ENCODE measurements around the gene ANKRD12.
A peak's percentile ranks its signal among the peaks of the same experiment; 100 is the strongest.
"Not testable (repeated sequence)": the region's sequence is repeated elsewhere in the genome, so short reads cannot be mapped to it uniquely, and the experiment has no call there.

ANKRD12 gene

GRCh38 chr18:9147440-9148202, 11.0 kb downstream of the ANKRD12 start:
- peak; percentile 72 for DNase-seq (ENCODE audit: low read depth)

GRCh38 chr18:9148203-9148552, 11.6 kb downstream of the ANKRD12 start:
- no peak for DNase-seq (ENCODE audit: low read depth)

- no peak for DNase-seq (ENCODE audit: low read depth)
Measured at GRCh38 chr18:9150121-9150520, 13.5 kb downstream of the ANKRD12 start.

GRCh38 chr18:9153256-9153655, 16.7 kb downstream of the ANKRD12 start:
- no peak for DNase-seq (ENCODE audit: low read depth)

- DNase-seq (ENCODE audit: low read depth): no peak
Measured at GRCh38 chr18:9156604-9157249, 20.1 kb downstream of the ANKRD12 start.

GRCh38 chr18:9157806-9158205, 21.2 kb downstream of the ANKRD12 start:
- DNase-seq (ENCODE audit: low read depth): no peak

GRCh38 chr18:9160014-9160413, 23.4 kb downstream of the ANKRD12 start:
- DNase-seq (ENCODE audit: low read depth): no peak

- DNase-seq (ENCODE audit: low read depth): not testable (repeated sequence)
Measured at GRCh38 chr18:9162663-9163062, 26.1 kb downstream of the ANKRD12 start.

- DNase-seq (ENCODE audit: low read depth): not testable (repeated sequence)
Measured at GRCh38 chr18:9164149-9164548, 27.6 kb downstream of the ANKRD12 start.

- DNase-seq (ENCODE audit: low read depth): not testable (repeated sequence)
Measured at GRCh38 chr18:9165883-9166282, 29.3 kb downstream of the ANKRD12 start.

- not testable (repeated sequence) for DNase-seq (ENCODE audit: low read depth)
Measured at GRCh38 chr18:9169515-9169914, 32.9 kb downstream of the ANKRD12 start.

- not testable (repeated sequence) for DNase-seq (ENCODE audit: low read depth)
Measured at GRCh38 chr18:9171919-9172318, 35.3 kb downstream of the ANKRD12 start.

GRCh38 chr18:9172506-9173127, 36.0 kb downstream of the ANKRD12 start:
- DNase-seq (ENCODE audit: low read depth): no peak

- DNase-seq (ENCODE audit: low read depth): no peak
Measured at GRCh38 chr18:9173770-9174233, 37.2 kb downstream of the ANKRD12 start.

- DNase-seq (ENCODE audit: low read depth): no peak
Measured at GRCh38 chr18:9174302-9174701, 37.7 kb downstream of the ANKRD12 start.

- no peak for DNase-seq (ENCODE audit: low read depth)
Measured at GRCh38 chr18:9175115-9175514, 38.5 kb downstream of the ANKRD12 start.

- DNase-seq (ENCODE audit: low read depth): no peak
Measured at GRCh38 chr18:9177031-9177430, 40.5 kb downstream of the ANKRD12 start.

GRCh38 chr18:9177466-9177865, 40.9 kb downstream of the ANKRD12 start:
- DNase-seq (ENCODE audit: low read depth): no peak

- no peak for DNase-seq (ENCODE audit: low read depth)
Measured at GRCh38 chr18:9178557-9178956, 42.0 kb downstream of the ANKRD12 start.

- DNase-seq (ENCODE audit: low read depth): no peak
Measured at GRCh38 chr18:9181275-9181674, 44.7 kb downstream of the ANKRD12 start.

GRCh38 chr18:9182852-9183399, 46.3 kb downstream of the ANKRD12 start:
- no peak for DNase-seq (ENCODE audit: low read depth)

GRCh38 chr18:9184998-9185613, 48.5 kb downstream of the ANKRD12 start:
- no peak for DNase-seq (ENCODE audit: low read depth)
